ENCODE measurements around the gene LAT.

GRCh38 chr16:28999577-28999976 lies 14.7 kb downstream of the LAT start:
- TF ChIP-seq CTCF (IDR thresholded peaks at IDR 0.05; ENCODE audit: low read length) (no peak), EZH2 (optimal IDR thresholded peaks at IDR 0.05; ENCODE audit: low read depth, low read length) (no peak), EZH2phosphoT487 (IDR thresholded peaks at IDR 0.05; ENCODE audit: low read length) (no peak)

Measured in MM.1S (cell line).